HEK293 (cell line): ENCODE data around the gene ISG15.
"Not testable (repeated sequence)": the region's sequence is repeated elsewhere in the genome, so short reads cannot be mapped to it uniquely, and the experiment has no call there.

ENCODE experiments used
- CTCF ChIA-PET: fragments of 350-600 bp; formaldehyde crosslinking; extraction: SDS; loops from one replicate; lab custom pipeline; 2021; ENCODE audit warnings: antibody characterized with exemption; lab: Yijun Ruan, JAX
- POLR2A ChIA-PET: fragments of 300-600 bp; formaldehyde crosslinking; extraction: SDS; loops from one replicate; lab custom pipeline; 2020; ENCODE audit warnings: antibody characterized with exemption, inconsistent platforms; lab: Yijun Ruan, JAX
- H3K27ac ChIP-seq: fragments of 200-500 bp; sonication (Bioruptor generic); 2 replicates; pipeline ENCODE4 v1.5.1; 2014; ENCODE audit warnings: low read depth, low read length, control low read depth, inconsistent platforms; ENCODE audit errors: extremely low read depth
- H3K36me3 ChIP-seq, 2 experiments: fragments of 200-500 bp in 1 of 2; sonication (Bioruptor generic) in 1 of 2; 1 replicate in 1 of 2; 2 replicates in 1 of 2; pipeline ENCODE4 v1.5.1; 2014 to 2017; ENCODE audit warnings: inconsistent platforms in 2 of 2, low read length in 2 of 2; ENCODE audit not compliant: control insufficient read depth in 2 of 2, insufficient read depth in 1 of 2
- H3K4me1 ChIP-seq: fragments of 200-500 bp; sonication (Bioruptor generic); 2 replicates; pipeline ENCODE4 v1.5.1; 2014; ENCODE audit warnings: mild to moderate bottlenecking, low read length, inconsistent platforms; ENCODE audit not compliant: control insufficient read depth, insufficient read depth
- H3K4me3 ChIP-seq: 2 replicates; pipeline ENCODE4 v1.5.1; 2011; ENCODE audit warnings: low read depth, mild to moderate bottlenecking, control low read depth, low read length, moderate library complexity
- H3K9me3 ChIP-seq: fragments of 200-500 bp; sonication (Bioruptor generic); 2 replicates; pipeline ENCODE4 v1.5.1; 2014; ENCODE audit warnings: low read depth, low read length, inconsistent platforms; ENCODE audit not compliant: control insufficient read depth, insufficient read depth
- FEZF1 ChIP-seq: fragments of 450-650 bp; formaldehyde crosslinking; IDR thresholded peaks from 2 replicates; pipeline ENCODE4 v1.5.1; 2016; ENCODE audit warnings: missing biosample characterization, missing genetic modification characterization
- GLIS2 ChIP-seq: fragments of 450-650 bp; formaldehyde crosslinking; IDR thresholded peaks from 2 replicates; pipeline ENCODE4 v1.5.1; 2016; ENCODE audit warnings: missing biosample characterization, missing genetic modification characterization
- KLF1 ChIP-seq: fragments of 450-650 bp; formaldehyde crosslinking; IDR thresholded peaks from 2 replicates; pipeline ENCODE4 v1.5.1; 2016; ENCODE audit warnings: missing biosample characterization, missing genetic modification characterization
- KLF17 ChIP-seq: fragments of 450-650 bp; formaldehyde crosslinking; IDR thresholded peaks from 2 replicates; pipeline ENCODE4 v1.5.1; 2016; ENCODE audit warnings: missing biosample characterization, missing genetic modification characterization
- KLF9 ChIP-seq: fragments of 450-650 bp; formaldehyde crosslinking; IDR thresholded peaks from 2 replicates; pipeline ENCODE4 v1.5.1; 2016; ENCODE audit warnings: missing biosample characterization, missing genetic modification characterization, low read depth
- PATZ1 ChIP-seq: fragments of 450-650 bp; formaldehyde crosslinking; IDR thresholded peaks from 2 replicates; pipeline ENCODE4 v1.5.1; 2016; ENCODE audit warnings: missing biosample characterization, missing genetic modification characterization
- SP2 ChIP-seq: fragments of 450-650 bp; formaldehyde crosslinking; IDR thresholded peaks from 2 replicates; pipeline ENCODE4 v1.5.1; 2016; ENCODE audit warnings: missing biosample characterization, missing genetic modification characterization
- ZBTB26 ChIP-seq: fragments of 450-650 bp; formaldehyde crosslinking; optimal IDR thresholded peaks from 2 replicates; pipeline ENCODE3; 2016; ENCODE audit warnings: missing biosample characterization, mild to moderate bottlenecking, missing genetic modification characterization
- ZNF354C ChIP-seq: fragments of 450-650 bp; formaldehyde crosslinking; IDR thresholded peaks from 2 replicates; pipeline ENCODE4 v1.5.1; 2016; ENCODE audit warnings: missing biosample characterization, missing genetic modification characterization, low read depth, borderline replicate concordance
- ZNF416 ChIP-seq: fragments of 450-650 bp; formaldehyde crosslinking; IDR thresholded peaks from 2 replicates; pipeline ENCODE4 v1.5.1; 2016; ENCODE audit warnings: missing biosample characterization, missing genetic modification characterization
- ZNF473 ChIP-seq: fragments of 450-650 bp; formaldehyde crosslinking; IDR thresholded peaks from 2 replicates; pipeline ENCODE4 v1.5.1; 2017; ENCODE audit warnings: missing biosample characterization, missing genetic modification characterization
- ZNF623 ChIP-seq: fragments of 450-650 bp; formaldehyde crosslinking; IDR thresholded peaks from 2 replicates; pipeline ENCODE4 v1.5.1; 2016; ENCODE audit warnings: missing biosample characterization, missing genetic modification characterization
- ZNF692 ChIP-seq: fragments of 450-650 bp; formaldehyde crosslinking; IDR thresholded peaks from 2 replicates; pipeline ENCODE4 v1.5.1; 2016; ENCODE audit warnings: missing biosample characterization, missing genetic modification characterization

Gene ISG15

GRCh38 chr1:1014799-1015681, 1.7 kb downstream of the ISG15 start (continued):
- TF ChIP-seq KLF17 (no peak; the same call in 1 of the 2 replicates), ZNF692 (tag by site-specific recombination) (peak; percentile 42; the same call in 1 of the 2 replicates), PATZ1 (peak; percentile 51; the same call in 1 of the 2 replicates), GLIS2 (peak; percentile 59)
- TF ChIP-seq, all 188 proteins: peak for 9

GRCh38 chr1:1017397-1018320, 4.4 kb downstream of the ISG15 start:
- not testable (repeated sequence) for H3K36me3 ChIP-seq, H3K9me3 ChIP-seq, H3K4me1 ChIP-seq, H3K27ac ChIP-seq, H3K4me3 ChIP-seq
- TF ChIP-seq SP2 (tag by site-specific recombination) = peak; percentile 44
- peak; percentile 32; the same call in 1 of the 2 replicates for TF ChIP-seq FEZF1 (tag by site-specific recombination)
- POLR2A ChIA-PET = interaction anchor here (0.5 to 5.6 kb wide), 3 partner anchors 18 to 52 kb away, joined by 3 to 44 read pairs (median 7); partner anchors contain the start of gene HES4
- CTCF ChIA-PET = interaction anchor here (0.7 to 3.2 kb wide), 5 partner anchors 9 to 58 kb away, joined by 3 to 31 read pairs (median 5); no protein-coding TSS in a partner anchor

GRCh38 chr1:1018321-1018685, 5.0 kb downstream of the ISG15 start:
- H3K27ac ChIP-seq, H3K4me3 ChIP-seq, H3K9me3 ChIP-seq, H3K4me1 ChIP-seq: not testable (repeated sequence)
- H3K36me3 ChIP-seq = peaks cover 0 to 13% of the 10 kb centered on the region in 2 experiments; a peak in 1 of 3 replicates
- ChIA-PET POLR2A (interaction anchor here (0.5 to 5.6 kb wide), 2 partner anchors 19 to 51 kb away, joined by 3 to 44 read pairs; partner anchors contain the start of gene HES4), CTCF (interaction anchor here (1.0 to 3.2 kb wide), 6 partner anchors 11 to 273 kb away, joined by 3 to 31 read pairs (median 7); no protein-coding TSS in a partner anchor)

GRCh38 chr1:1019122-1019999, 6.1 kb downstream of the ISG15 start:
- no peaks in the 10 kb centered on the region for H3K9me3 ChIP-seq
- peaks cover 0 to 24% of the 10 kb centered on the region in 2 experiments; a peak in 1 of 3 replicates for H3K36me3 ChIP-seq
- peak overlapping the region; percentile 64; the same call in 1 of the 2 replicates for H3K27ac ChIP-seq
- POLR2A ChIA-PET = interaction anchor here (0.5 to 5.6 kb wide), 5 partner anchors 13 to 533 kb away, joined by 3 to 44 read pairs (median 3); partner anchors contain the start of genes HES4 and PLEKHN1
- peak overlapping the region; percentile 45 for H3K4me3 ChIP-seq
- H3K4me1 ChIP-seq = peaks cover 3% of the 10 kb centered on the region; the same call in 1 of the 2 replicates
- CTCF ChIA-PET = interaction anchor here (1.0 to 3.2 kb wide), 5 partner anchors 12 to 272 kb away, joined by 3 to 31 read pairs (median 4); no protein-coding TSS in a partner anchor
- TF ChIP-seq PATZ1 (peak; percentile 85), ZNF354C (tag by site-specific recombination) (no peak), ZNF623 (tag by site-specific recombination) (no peak), KLF9 (peak; percentile 92), ZNF416 (tag by site-specific recombination) (no peak), ZNF473 (tag by site-specific recombination) (no peak), KLF1 (peak; percentile 39; the same call in 1 of the 2 replicates), ZBTB26 (tag by site-specific recombination) (peak; percentile 52)
